ENCODE results near the gene FAM124A.

- no peak for TF ChIP-seq EZH2 (IDR thresholded peaks at IDR 0.05)
- TF ChIP-seq CTCF (IDR thresholded peaks at IDR 0.05 in 2 of 3, conservative IDR thresholded peaks at IDR 0.05 in 1 of 3; ENCODE audit: borderline replicate concordance in 1 of 3, insufficient read depth in 1 of 3, low read depth in 2 of 3, low read length in 2 of 3), result no peak
- TF ChIP-seq, protein P1, sequence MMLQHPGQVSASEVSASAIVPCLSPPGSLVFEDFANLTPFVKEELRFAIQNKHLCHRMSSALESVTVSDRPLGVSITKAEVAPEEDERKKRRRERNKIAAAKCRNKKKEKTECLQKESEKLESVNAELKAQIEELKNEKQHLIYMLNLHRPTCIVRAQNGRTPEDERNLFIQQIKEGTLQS (IDR thresholded peaks at IDR 0.05), result no peak
- TF ChIP-seq JUND (IDR thresholded peaks at IDR 0.05), result no peak
- no peak for TF ChIP-seq POLR2A (IDR thresholded peaks at IDR 0.05; ENCODE audit: borderline replicate concordance, extremely low read depth, insufficient read depth, insufficient read length)
- no peak for TF ChIP-seq EGR1 (IDR thresholded peaks at IDR 0.05; ENCODE audit: low read depth)
- TF ChIP-seq, protein P2, sequence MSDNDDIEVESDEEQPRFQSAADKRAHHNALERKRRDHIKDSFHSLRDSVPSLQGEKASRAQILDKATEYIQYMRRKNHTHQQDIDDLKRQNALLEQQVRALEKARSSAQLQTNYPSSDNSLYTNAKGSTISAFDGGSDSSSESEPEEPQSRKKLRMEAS (IDR thresholded peaks at IDR 0.05), result no peak
- TF ChIP-seq ZBTB33 (IDR thresholded peaks at IDR 0.05; ENCODE audit: extremely low read depth, insufficient replicate concordance, low read length), result no peak
- TF ChIP-seq YY1 (IDR thresholded peaks at IDR 0.05; ENCODE audit: extremely low read depth, insufficient replicate concordance, low read depth, low read length), result no peak
- no peak for TF ChIP-seq REST (IDR thresholded peaks at IDR 0.05; ENCODE audit: low read depth)
- TF ChIP-seq FOSL1 (IDR thresholded peaks at IDR 0.05; ENCODE audit: low read depth), result no peak
- no peak for TF ChIP-seq ZFX (IDR thresholded peaks at IDR 0.05)
- TF ChIP-seq POLR2AphosphoS5 (IDR thresholded peaks at IDR 0.05; ENCODE audit: low read depth, low read length), result no peak
- TF ChIP-seq TCF7L2 (IDR thresholded peaks at IDR 0.05; ENCODE audit: borderline replicate concordance, extremely low read depth, insufficient read depth, insufficient read length), result no peak
These were observed 11.1 kb downstream of the FAM124A start for GRCh38 chr13:51233117-51233826.
